Endometrial microvascular endothelial cells (primary cell): Measurements from ENCODE around the gene SPATS2L. TPM values are rescaled to one million over a fixed set of nuclear protein-coding genes. Genes with fewer than 3 reads are reported as not detected.

ENCODE experiments used
- in situ Hi-C: cut with HindIII; loops from 2 replicates; pipeline ENCODE4 v1.10.0; 2017; ENCODE audit warnings: low sequenced_read_pairs, low pct_unique_long_range_greater_than_20kb; ENCODE audit errors: inconsistent ontology term
- total RNA-seq: library from RNA; depleted of rRNA; stranded (reverse); fragments of >200 nt; gene quantifications from one replicate; pipeline ENCODE4 v1.2.3, GENCODE V29; 2015; ENCODE audit errors: inconsistent ontology term

The SPATS2L gene
- total RNA-seq, 1 donor from 2014 or later, result 85.7 TPM

DNA sequence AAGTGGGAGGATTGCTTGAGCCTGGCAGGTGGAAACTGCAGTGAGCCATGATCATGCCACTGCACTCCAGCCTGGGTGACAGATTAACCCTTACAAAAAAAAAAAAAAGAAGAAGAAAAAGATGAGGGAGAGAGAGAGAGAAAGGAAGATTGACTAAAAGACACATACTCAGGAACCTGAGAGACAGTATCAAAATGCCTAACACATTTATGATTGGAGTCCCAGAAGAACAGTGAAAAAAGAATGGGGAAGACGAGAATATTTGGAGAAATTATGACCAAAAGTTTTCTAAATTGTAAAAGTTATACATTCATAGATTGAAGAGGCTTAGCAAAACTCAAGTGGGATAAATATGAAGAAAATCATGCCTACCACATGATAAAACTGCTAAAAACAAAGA lies 19.9 kb upstream of the SPATS2L start:
- in situ Hi-C loops, result no loop called here

DNA sequence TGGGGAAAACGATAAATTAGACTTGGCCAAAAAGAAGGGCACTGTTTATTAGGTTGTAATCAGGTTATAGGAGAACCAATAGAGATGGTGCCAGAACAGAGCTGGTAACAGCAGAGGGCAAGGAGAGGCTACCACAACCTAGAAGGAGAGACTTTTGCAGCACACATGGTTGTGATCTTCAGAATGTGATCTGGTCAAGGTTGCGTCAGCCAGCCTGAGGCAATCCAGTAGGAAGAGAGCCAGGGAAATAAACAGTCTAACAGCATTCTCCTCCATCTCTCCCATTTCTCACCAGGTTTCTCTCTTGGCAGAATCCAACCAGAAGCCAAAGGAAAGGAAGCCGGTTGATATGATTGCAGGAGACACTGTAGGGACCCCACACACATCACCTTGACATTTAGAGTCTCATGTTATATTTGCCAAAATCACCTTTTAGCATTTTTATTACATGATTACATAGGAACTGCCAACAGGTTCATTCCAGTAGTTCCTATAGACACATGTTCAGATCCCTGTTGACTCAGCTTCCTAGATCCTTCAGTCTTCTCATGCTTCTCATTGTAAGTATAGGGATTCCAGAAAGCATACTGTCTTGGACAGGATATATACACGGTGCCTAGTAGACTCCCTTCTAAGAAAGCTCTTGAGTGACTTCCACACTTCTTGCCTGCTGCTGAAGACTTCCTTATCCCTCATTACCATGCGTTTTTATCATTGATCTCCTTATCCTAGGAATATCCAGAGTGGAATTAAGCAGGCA lies 17.6 kb upstream of the SPATS2L start:
- in situ Hi-C loops, result no loop called here

DNA sequence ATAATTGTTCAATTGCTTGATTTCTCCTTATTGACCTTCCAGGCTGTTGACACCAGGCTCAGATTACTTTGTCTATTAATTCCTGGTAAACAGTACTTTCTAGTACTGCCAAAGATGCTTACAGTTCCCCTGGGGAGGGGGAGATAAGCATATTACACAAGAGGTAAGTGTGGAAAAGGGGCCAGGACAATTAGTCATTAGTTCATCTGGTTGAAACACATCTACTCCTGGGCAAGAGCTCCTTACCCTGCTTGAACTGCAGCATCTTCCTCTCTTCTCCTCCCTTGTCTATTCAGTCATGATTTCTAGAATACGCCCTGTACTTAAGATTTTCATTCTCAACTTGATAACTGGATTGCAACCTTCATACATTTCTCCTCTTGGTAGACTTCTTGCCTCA lies 10.4 kb upstream of the SPATS2L start:
- in situ Hi-C loops, result no loop called here

DNA sequence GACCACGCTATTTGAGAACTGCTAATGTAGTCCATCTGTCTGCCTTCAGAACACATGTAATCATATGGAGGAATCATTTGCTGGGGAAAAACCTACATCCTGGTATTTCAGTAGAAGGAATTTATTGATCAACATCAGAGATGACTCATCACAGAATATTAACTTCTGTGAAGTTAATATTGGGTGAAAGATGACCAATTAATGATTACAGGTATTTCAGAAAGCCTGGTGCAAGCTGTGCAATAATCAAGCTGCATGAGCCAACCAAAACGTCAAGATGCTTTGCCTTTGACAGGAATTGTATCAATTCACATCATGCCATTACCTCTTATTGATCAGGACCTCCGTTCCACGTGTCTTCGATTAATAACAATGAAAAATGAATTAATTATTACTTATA lies 9.4 kb upstream of the SPATS2L start:
- in situ Hi-C loops, result no loop called here

GRCh38 chr2:200297989-200298388 lies 8.5 kb upstream of the SPATS2L start:
- in situ Hi-C loops, result no loop called here

- in situ Hi-C loops, result no loop called here
Observed at GRCh38 chr2:200298816-200299215, 7.7 kb upstream of the SPATS2L start.

GRCh38 chr2:200300065-200300464 lies 6.4 kb upstream of the SPATS2L start:
- in situ Hi-C loops, result no loop called here

GRCh38 chr2:200300638-200301314 lies 5.7 kb upstream of the SPATS2L start:
- in situ Hi-C loops, result no loop called here

DNA sequence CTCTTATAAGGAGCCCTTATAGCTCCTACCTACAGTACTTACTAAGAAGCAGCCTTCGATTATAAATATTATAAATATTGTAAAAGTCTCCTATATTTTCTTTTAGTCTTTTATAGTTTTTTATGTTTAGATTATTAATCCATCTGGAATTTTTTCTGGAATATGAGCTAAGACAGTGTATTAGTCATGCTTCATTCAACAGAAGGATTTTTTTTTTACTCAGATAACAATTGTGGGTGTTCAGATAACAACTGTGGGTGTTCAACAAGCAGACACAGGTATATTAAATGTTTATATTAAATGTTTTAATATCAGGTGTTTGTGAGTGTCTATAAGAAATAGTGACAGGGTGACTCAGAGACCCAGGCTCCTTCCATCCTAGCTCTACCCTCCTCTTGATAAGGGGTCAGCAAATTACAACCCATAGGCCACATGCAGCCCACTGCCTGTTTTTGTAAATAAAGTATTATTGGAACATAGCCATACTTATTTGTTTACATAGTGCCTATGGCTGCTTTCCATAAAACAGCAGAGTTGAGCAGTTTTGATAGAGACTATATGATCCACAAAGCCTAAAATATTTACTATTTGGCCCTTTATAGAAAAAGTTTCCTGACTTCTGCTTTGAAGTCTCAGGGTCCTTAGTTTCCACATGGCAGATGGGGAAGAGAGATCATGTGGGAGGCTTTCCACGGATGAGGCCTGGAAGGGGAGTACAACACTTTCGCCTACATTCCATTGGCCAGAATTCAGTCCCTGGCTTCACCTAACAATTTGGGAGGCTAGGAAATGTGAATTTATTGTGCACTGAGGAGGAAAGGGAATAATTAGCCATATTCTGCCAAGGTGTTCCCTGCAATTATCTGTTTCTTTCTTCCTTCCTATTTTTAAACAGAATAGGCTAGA lies 4.3 kb upstream of the SPATS2L start:
- in situ Hi-C loops, result no loop called here

DNA sequence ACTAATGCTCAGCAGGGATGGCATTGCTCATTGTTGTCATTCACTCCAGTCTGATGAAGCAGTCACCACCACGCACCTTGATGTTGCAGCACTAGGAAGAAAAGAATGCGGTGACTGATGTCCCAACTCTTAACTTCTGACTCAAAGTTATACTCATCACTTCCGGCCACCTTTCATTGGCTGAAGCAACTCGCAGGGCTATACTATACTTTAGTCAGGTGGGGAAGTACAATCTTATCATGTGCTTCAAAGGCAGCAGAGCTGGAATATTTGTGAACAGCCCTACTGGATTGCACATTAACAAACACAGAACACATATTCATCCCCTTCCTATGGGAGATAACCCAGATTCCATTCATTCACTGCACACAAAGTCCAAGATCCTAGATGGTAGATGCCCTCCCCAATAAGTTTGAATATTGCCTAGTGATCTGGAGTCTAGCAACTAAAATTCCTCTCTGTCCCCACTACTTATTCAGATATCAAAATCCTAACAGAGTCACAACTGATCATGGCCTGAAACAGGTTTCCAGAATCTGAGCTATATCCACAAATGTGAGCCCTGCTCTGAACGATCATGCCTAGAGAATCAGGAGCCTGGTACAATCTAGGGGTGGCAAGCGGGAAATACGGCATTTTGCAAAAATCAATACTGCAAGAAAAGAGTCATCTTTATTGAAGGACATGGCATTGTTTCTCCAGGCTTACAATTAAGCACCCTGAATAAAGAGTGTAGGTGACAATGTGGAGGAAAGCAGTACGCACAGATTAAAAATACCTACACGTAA lies 3.4 kb upstream of the SPATS2L start:
- in situ Hi-C loops, result no loop called here

GRCh38 chr2:200305797-200306195 lies 697 bp upstream of the SPATS2L start:
- in situ Hi-C loops, result no loop called here

- in situ Hi-C loops, result no loop called here
Observed at GRCh38 chr2:200306931-200307723, 634 bp downstream of the SPATS2L start.

GRCh38 chr2:200307724-200308545 lies 1.4 kb downstream of the SPATS2L start:
- in situ Hi-C loops, result no loop called here

DNA sequence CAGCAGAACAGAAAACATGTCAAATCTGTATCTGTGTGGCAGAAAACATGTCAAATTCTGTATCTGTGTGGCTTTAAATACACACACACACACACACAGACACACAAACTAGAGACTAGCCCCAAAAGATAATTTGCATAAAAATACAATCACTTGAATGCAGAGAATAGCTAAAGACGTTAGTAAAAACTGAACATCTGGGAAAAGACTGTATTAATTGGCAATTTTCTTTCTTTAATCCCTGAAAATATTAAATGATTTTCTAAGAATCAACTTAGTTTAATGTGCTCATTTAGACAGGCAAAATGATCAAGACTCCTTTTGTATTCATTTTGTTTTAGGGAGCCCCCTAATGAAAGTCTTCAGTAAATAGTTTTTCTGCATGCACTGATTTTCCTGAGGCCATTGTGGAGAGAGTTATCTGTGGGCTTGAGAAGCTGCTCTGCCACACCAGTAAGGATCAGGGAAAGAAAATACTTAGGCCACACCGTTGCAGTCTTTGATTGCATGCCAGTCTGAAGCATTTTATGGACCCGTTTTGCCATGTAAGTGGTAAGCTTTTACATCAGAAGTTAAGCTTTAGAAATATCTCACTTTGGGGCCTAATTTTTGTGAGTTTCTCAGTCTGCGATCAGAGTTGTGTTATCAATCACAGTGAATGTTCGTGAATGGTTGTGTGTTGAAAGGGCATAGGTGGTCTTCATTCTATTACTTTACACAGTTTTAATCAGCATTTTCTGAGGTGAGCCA lies 2.2 kb downstream of the SPATS2L start:
- in situ Hi-C loops, result no loop called here

DNA sequence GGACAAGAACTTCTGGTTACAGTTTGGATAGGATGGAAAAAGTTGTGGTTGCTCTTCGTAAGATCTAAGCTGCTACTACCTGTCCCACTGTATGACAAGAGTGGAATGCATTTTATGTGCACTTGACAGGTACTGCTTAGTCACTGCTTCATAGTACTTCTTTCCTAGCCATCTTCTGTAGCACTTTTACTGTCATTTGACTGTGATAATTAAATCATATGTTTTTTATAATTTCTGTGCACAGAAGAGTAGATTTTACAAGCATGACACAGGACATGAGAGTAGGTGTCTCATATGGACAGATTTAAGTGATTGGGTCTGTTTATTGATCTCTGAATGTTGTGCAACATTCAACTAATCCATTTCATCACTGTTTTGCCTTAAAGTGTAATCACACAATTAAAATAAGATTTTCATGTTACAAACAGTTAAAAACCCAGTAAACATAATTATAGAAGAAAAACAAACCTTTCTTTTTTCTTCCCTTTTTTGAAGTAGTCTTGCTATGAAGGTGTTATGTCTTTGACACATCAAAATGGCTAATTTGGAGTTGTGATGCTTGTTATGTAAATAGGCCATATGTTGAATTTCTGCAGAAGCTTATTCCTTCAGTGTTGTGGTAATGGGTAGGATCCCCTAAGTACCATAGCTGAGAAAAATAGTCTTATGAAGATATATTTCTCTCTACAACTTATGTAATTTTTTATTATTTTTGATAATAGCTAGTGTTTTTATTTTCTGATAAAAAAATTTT lies 3.0 kb downstream of the SPATS2L start:
- in situ Hi-C loops, result no loop called here

GRCh38 chr2:200310545-200310971 lies 4.1 kb downstream of the SPATS2L start:
- in situ Hi-C loops, result no loop called here
